Gastroesophageal sphincter (tissue), 4 donors: Measurements from ENCODE around the gene EPHA10. TPM values are rescaled to one million over a fixed set of nuclear protein-coding genes. Genes with fewer than 3 reads are reported as not detected.

Experiments
- ATAC-seq: fragments of 150-250 bp; one replicate; pipeline ENCODE4 v1.9.1; 2016; ENCODE audit warnings: mild to moderate bottlenecking, moderate library complexity
- H3K27ac ChIP-seq, 4 donors: fragments of 200-600 bp; sonication (generic) in 3 of 4; 1 replicate in 3 of 4; 2 replicates in 1 of 4; pipeline ENCODE4 v1.5.1; 2016 to 2019
- H3K27me3 ChIP-seq: fragments of 200-600 bp; sonication (generic); one replicate; pipeline ENCODE4 v1.5.1; 2019
- H3K36me3 ChIP-seq, 2 donors: fragments of 200-600 bp; sonication (generic); one replicate each; pipeline ENCODE4 v1.5.1; 2019; ENCODE audit warnings: control low read depth in 1 of 2
- H3K4me1 ChIP-seq, 3 donors: fragments of 200-600 bp; sonication (generic); 1 replicate in 2 of 3; 2 replicates in 1 of 3; pipeline ENCODE4 v1.5.1; 2016 to 2019; ENCODE audit warnings: control low read depth in 2 of 3
- H3K4me3 ChIP-seq, 2 donors: fragments of 200-600 bp; sonication (generic); one replicate each; pipeline ENCODE4 v1.5.1; 2019; ENCODE audit warnings: mild to moderate bottlenecking in 1 of 2, moderate library complexity in 1 of 2
- H3K9me3 ChIP-seq, 3 donors: fragments of 200-600 bp; sonication (generic); one replicate each; pipeline ENCODE4 v1.5.1; 2017 to 2019; ENCODE audit warnings: control low read depth in 2 of 3
- EP300 ChIP-seq: sonication (generic); formaldehyde crosslinking; IDR thresholded peaks from one replicate; pipeline ENCODE4 v1.6.1; 2017; ENCODE audit warnings: antibody characterized with exemption, mild to moderate bottlenecking
- POLR2A ChIP-seq, 2 donors: fragments of 450-650 bp; IDR thresholded peaks; one replicate each; pipeline ENCODE4 v1.6.1; 2017; ENCODE audit warnings: antibody characterized with exemption in 2 of 2, mild to moderate bottlenecking in 2 of 2, moderate library complexity in 1 of 2
- POLR2AphosphoS5 ChIP-seq: sonication (generic); formaldehyde crosslinking; IDR thresholded peaks from one replicate; pipeline ENCODE4 v1.6.1; 2017; ENCODE audit warnings: antibody characterized with exemption
- whole genome bisulfite sequencing, 2 donors: methylation state at CpG; one replicate each; pipeline ENCODE4 v1.1.5; 2018; ENCODE audit warnings: low coverage in 1 of 2; 5-methylcytosine and 5-hydroxymethylcytosine counted together
- total RNA-seq, 4 donors: library from RNA; depleted of rRNA; stranded (reverse); fragments of >200 nt; gene quantifications; one replicate each; pipeline ENCODE4 v1.1.0, GENCODE V29; 2016
- TF ChIP-seq, protein P1 (sequence below), 4 experiments: fragments of 200-600 bp in 2 of 4; fragments of 450-650 bp in 2 of 4; sonication (generic) in 1 of 4; IDR thresholded peaks; one replicate each; pipeline ENCODE4 v1.5.1; 2017 to 2019; ENCODE audit warnings: antibody characterized with exemption in 4 of 4, mild to moderate bottlenecking in 2 of 4, moderate library complexity in 2 of 4

The EPHA10 gene
- total RNA-seq, 4 donors from 2014 or later: 0.12 to 0.93 (median 0.51) TPM

DNA sequence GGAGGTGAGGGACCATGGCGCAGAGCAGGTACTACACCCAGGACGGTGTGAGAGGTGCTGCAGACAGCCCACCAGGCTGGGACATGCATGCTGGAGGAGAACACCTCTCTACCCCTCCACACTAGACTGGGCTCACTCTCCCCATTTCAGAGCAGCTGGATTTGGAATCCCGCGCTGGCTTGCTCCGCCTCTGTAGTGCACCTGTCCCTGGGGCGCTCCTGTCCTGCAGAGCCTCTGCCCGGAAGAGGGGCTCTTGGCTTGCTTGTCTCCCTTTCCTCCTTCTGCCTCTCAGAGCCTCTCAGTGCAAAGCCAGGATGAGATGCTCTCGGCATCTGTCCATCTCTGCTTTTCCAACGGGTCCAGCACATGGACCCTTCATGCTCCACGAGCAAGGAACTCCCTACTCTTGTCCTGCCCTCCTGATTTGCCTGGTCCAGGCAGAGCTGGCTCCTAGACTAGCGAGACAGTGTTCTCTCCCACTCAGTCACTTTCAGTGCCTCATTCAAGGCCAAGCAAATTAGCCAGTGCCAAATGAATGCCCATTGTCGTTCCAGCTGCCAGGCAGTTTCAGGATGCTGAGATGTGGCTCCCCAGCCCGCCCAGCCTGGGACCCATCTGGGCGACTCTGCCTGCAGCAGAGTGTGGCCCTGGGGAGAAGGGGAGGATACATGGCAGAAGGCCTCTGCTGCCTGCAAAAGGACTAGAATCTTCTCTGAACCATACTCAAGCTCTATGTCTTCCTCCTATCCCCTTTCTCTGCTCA is 38.9 kb downstream of the EPHA10 start:
- no peak for ATAC-seq

DNA sequence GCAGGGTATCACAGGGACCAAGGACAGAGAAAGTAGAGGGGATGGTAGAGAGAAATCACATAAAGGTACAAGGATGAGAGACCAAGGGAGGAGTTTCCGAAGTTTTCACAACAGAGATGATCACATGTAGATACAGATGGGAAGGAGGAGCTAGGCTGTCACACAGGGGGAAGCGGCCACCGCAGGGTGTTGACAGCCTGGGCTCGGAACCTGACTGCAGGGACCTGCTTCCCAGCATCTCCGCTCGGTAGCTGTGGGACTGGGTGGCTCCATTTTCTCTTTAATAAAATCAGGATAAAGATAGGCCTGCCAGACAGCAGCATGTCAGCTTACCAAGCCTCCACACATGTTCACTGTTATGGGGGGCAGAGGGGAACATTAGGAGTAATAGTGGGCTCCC is 40.3 kb downstream of the EPHA10 start:
- peaks cover 50% of the 10 kb centered on the region for H3K27me3 ChIP-seq
- H3K4me1 ChIP-seq: no peaks in the 10 kb centered on the region
- H3K27ac ChIP-seq: no peak overlapping the region
- no peaks in the 10 kb centered on the region for H3K36me3 ChIP-seq
- no peaks in the 10 kb centered on the region for H3K9me3 ChIP-seq
- TF ChIP-seq, protein P1, sequence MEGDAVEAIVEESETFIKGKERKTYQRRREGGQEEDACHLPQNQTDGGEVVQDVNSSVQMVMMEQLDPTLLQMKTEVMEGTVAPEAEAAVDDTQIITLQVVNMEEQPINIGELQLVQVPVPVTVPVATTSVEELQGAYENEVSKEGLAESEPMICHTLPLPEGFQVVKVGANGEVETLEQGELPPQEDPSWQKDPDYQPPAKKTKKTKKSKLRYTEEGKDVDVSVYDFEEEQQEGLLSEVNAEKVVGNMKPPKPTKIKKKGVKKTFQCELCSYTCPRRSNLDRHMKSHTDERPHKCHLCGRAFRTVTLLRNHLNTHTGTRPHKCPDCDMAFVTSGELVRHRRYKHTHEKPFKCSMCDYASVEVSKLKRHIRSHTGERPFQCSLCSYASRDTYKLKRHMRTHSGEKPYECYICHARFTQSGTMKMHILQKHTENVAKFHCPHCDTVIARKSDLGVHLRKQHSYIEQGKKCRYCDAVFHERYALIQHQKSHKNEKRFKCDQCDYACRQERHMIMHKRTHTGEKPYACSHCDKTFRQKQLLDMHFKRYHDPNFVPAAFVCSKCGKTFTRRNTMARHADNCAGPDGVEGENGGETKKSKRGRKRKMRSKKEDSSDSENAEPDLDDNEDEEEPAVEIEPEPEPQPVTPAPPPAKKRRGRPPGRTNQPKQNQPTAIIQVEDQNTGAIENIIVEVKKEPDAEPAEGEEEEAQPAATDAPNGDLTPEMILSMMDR (IDR thresholded peaks at IDR 0.05): no peak
- TF ChIP-seq POLR2AphosphoS5: no peak
- TF ChIP-seq EP300: no peak
- TF ChIP-seq POLR2A (IDR thresholded peaks at IDR 0.05): no peak
- WGBS, 2 donors: 63 to 69% methylated on average over 6 of the region's 6 CpGs
- no peak overlapping the region for H3K4me3 ChIP-seq
- ATAC-seq: no peak

More for the DNA sequence above, 38.9 kb downstream of the EPHA10 start:
- Histone ChIP-seq H3K4me3 (no peak overlapping the region), H3K27me3 (peaks cover 44% of the 10 kb centered on the region), H3K4me1 (no peaks in the 10 kb centered on the region), H3K36me3 (no peaks in the 10 kb centered on the region), H3K9me3 (no peaks in the 10 kb centered on the region), H3K27ac (no peak overlapping the region)
- WGBS, 2 donors: 51 to 82% methylated on average over 4 to 10 of the region's 14 CpGs
- TF ChIP-seq EP300 (no peak), POLR2A (IDR thresholded peaks at IDR 0.05) (no peak)
- TF ChIP-seq, protein P1 (IDR thresholded peaks at IDR 0.05): no peak

GRCh38 chr1:37723390-37724078 is 41.4 kb downstream of the EPHA10 start:
- no peaks in the 10 kb centered on the region for H3K4me1 ChIP-seq
- peaks cover 54% of the 10 kb centered on the region for H3K27me3 ChIP-seq
- H3K36me3 ChIP-seq: no peaks in the 10 kb centered on the region
- ATAC-seq: no peak
- H3K4me3 ChIP-seq: no peak overlapping the region
- 33% methylated on average over 4 of the region's 11 CpGs; no CpG with 5 or more reads in 1 of the 2 donors for WGBS, 2 donors
- H3K27ac ChIP-seq: peak overlapping the region in 1 of 4 donors; percentile 12
- H3K9me3 ChIP-seq: no peaks in the 10 kb centered on the region
- TF ChIP-seq EP300: no peak
- TF ChIP-seq, protein P1 (IDR thresholded peaks at IDR 0.05): no peak
- no peak for TF ChIP-seq POLR2AphosphoS5
- no peak for TF ChIP-seq POLR2A (IDR thresholded peaks at IDR 0.05)

DNA sequence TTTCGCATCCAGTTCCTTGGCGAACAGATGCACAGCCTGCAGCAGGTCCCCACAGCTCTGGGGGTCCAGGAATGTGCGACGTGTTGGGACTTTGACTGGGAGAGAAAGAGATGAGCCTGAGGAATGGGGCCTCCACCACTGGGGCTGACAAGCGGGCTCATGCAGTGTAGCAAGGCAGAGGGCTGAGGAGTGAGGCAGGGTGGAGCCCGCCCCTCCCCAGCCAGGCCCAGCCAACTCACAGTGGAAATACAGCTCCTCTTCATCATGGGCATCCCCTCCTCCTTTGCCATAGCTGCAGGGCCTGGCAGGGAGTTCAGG is 41.9 kb downstream of the EPHA10 start:
- no peak overlapping the region for H3K4me3 ChIP-seq
- no peak for ATAC-seq
- no CpG with 5 or more reads among the region's 6 CpGs for WGBS, 2 donors
- H3K9me3 ChIP-seq: no peaks in the 10 kb centered on the region
- peak overlapping the region in 1 of 4 donors; percentile 57 for H3K27ac ChIP-seq
- H3K27me3 ChIP-seq: peaks cover 59% of the 10 kb centered on the region
- H3K4me1 ChIP-seq: no peaks in the 10 kb centered on the region
- no peaks in the 10 kb centered on the region for H3K36me3 ChIP-seq
- TF ChIP-seq, protein P1 (IDR thresholded peaks at IDR 0.05): no peak
- no peak for TF ChIP-seq POLR2A (IDR thresholded peaks at IDR 0.05)
- TF ChIP-seq EP300: no peak
- no peak for TF ChIP-seq POLR2AphosphoS5
